Endothelial cell of umbilical vein (primary cell): ENCODE data around the gene PCNT.

Source experiments
- CTCF ChIP-seq, 2 donors: IDR thresholded peaks; 1 replicate in 1 of 2; 2 replicates in 1 of 2; pipeline ENCODE4 v1.5.1; 2011; ENCODE audit warnings: low read length in 2 of 2, mild to moderate bottlenecking in 2 of 2, moderate library complexity in 2 of 2, control low read depth in 1 of 2, inconsistent platforms in 1 of 2, low read depth in 1 of 2; ENCODE audit not compliant: insufficient read depth in 1 of 2; ENCODE audit errors: extremely low read depth in 1 of 2
- EZH2 ChIP-seq: IDR thresholded peaks from 2 replicates; pipeline ENCODE4 v1.6.1; 2012; ENCODE audit warnings: borderline replicate concordance, low read depth, mild to moderate bottlenecking, moderate library complexity, low read length, inconsistent platforms; ENCODE audit not compliant: severe bottlenecking
- FOS ChIP-seq: IDR thresholded peaks from 2 replicates; pipeline ENCODE4 v1.6.1; 2011; ENCODE audit warnings: mild to moderate bottlenecking, low read length, moderate library complexity, borderline replicate concordance; ENCODE audit not compliant: insufficient read depth
- GATA2 ChIP-seq: IDR thresholded peaks from 2 replicates; pipeline ENCODE4 v1.7.0; 2011; ENCODE audit warnings: low read depth, mild to moderate bottlenecking, moderate library complexity, mixed read lengths, low read length; ENCODE audit not compliant: insufficient read length, insufficient read depth
- MAX ChIP-seq: IDR thresholded peaks from 2 replicates; pipeline ENCODE4 v1.6.1; 2011; ENCODE audit not compliant: insufficient read depth, insufficient read length
- POLR2A ChIP-seq: IDR thresholded peaks from 2 replicates; pipeline ENCODE4 v1.6.1; 2012; ENCODE audit warnings: low read depth, mild to moderate bottlenecking, control low read depth, low read length
- POLR2AphosphoS5 ChIP-seq: IDR thresholded peaks from 2 replicates; pipeline ENCODE4 v1.6.1; 2012; ENCODE audit warnings: low read depth, mild to moderate bottlenecking, control low read depth, low read length, moderate library complexity; ENCODE audit not compliant: insufficient read depth

GRCh38 chr21:46377789-46378188 lies 53.8 kb downstream of the PCNT start:
- no peak for TF ChIP-seq POLR2A
- no peak for TF ChIP-seq CTCF (IDR thresholded peaks at IDR 0.05; ENCODE audit: extremely low read depth in 1 of 2, insufficient read depth in 1 of 2, low read depth in 1 of 2, low read length in 2 of 2)
- TF ChIP-seq MAX, result no peak
- TF ChIP-seq POLR2AphosphoS5, result no peak
- no peak for TF ChIP-seq FOS
- TF ChIP-seq EZH2, result no peak
- TF ChIP-seq GATA2, result no peak
